GM21576 (cell line): ENCODE data around the gene FOXK2.
A peak's percentile ranks its signal among the peaks of the same experiment; 100 is the strongest.
"Not testable (repeated sequence)": the region's sequence is repeated elsewhere in the genome, so short reads cannot be mapped to it uniquely, and the experiment has no call there.

Experiments
- ATAC-seq: cut with Tn5 transposase; IDR thresholded peaks from one replicate; pipeline ENCODE4 v1.9.1; 2021; ENCODE audit warnings: mild to moderate bottlenecking, moderate library complexity; ENCODE audit not compliant: unreplicated experiment

The FOXK2 gene

GRCh38 chr17:82494236-82495055, 25.1 kb upstream of the FOXK2 start:
- peak; percentile 43 for ATAC-seq

GRCh38 chr17:82495844-82496528, 23.5 kb upstream of the FOXK2 start:
- ATAC-seq, result no peak

- ATAC-seq, result peak; percentile 55
Measured at GRCh38 chr17:82496529-82497434, 22.8 kb upstream of the FOXK2 start.

GRCh38 chr17:82497483-82498405, 21.8 kb upstream of the FOXK2 start:
- peak; percentile 15 for ATAC-seq

GRCh38 chr17:82502207-82502606, 17.3 kb upstream of the FOXK2 start:
- no peak for ATAC-seq

- ATAC-seq, result no peak
Measured at GRCh38 chr17:82503094-82503727, 16.3 kb upstream of the FOXK2 start.

GRCh38 chr17:82503728-82504308, 15.7 kb upstream of the FOXK2 start:
- ATAC-seq, result no peak

GRCh38 chr17:82505296-82505695, 14.2 kb upstream of the FOXK2 start:
- no peak for ATAC-seq

- ATAC-seq, result peak; percentile 85
Measured at GRCh38 chr17:82506402-82506801, 13.1 kb upstream of the FOXK2 start.

GRCh38 chr17:82507631-82508175, 11.8 kb upstream of the FOXK2 start:
- ATAC-seq, result no peak

GRCh38 chr17:82511642-82512041, 7.9 kb upstream of the FOXK2 start:
- not testable (repeated sequence) for ATAC-seq

- not testable (repeated sequence) for ATAC-seq
Measured at GRCh38 chr17:82513864-82514263, 5.7 kb upstream of the FOXK2 start.

- ATAC-seq, result no peak
Measured at GRCh38 chr17:82517230-82517865, 2.2 kb upstream of the FOXK2 start.

GRCh38 chr17:82519971-82520903, 705 bp downstream of the FOXK2 start:
- no peak for ATAC-seq

- ATAC-seq, result no peak
Measured at GRCh38 chr17:82524540-82524939, 5.0 kb downstream of the FOXK2 start.

GRCh38 chr17:82525712-82526111, 6.2 kb downstream of the FOXK2 start:
- no peak for ATAC-seq

GRCh38 chr17:82527898-82528297, 8.4 kb downstream of the FOXK2 start:
- no peak for ATAC-seq
